HL-60 (cell line): ENCODE measurements around the gene IMPACT.
A peak's percentile ranks its signal among the peaks of the same experiment; 100 is the strongest.

Source experiments
- GABPA ChIP-seq: IDR thresholded peaks from 2 replicates; pipeline ENCODE4 v1.6.1; 2012; ENCODE audit warnings: low read depth
- POLR2AphosphoS5 ChIP-seq: IDR thresholded peaks from 2 replicates; pipeline ENCODE4 v1.6.1; 2012; ENCODE audit warnings: low read depth
- SPI1 ChIP-seq: IDR thresholded peaks from 2 replicates; pipeline ENCODE4 v1.6.1; 2012; ENCODE audit warnings: low read depth, mild to moderate bottlenecking, borderline replicate concordance
- TF ChIP-seq, protein P1 (sequence below): IDR thresholded peaks from one replicate; pipeline ENCODE4 v1.5.1; 2011; ENCODE audit warnings: low read length, control low read depth, inconsistent platforms; ENCODE audit not compliant: insufficient read depth
- TF ChIP-seq, protein P2 (sequence below): IDR thresholded peaks from 2 replicates; pipeline ENCODE4 v1.6.1; 2012; ENCODE audit warnings: low read depth; ENCODE audit not compliant: insufficient replicate concordance

DNA sequence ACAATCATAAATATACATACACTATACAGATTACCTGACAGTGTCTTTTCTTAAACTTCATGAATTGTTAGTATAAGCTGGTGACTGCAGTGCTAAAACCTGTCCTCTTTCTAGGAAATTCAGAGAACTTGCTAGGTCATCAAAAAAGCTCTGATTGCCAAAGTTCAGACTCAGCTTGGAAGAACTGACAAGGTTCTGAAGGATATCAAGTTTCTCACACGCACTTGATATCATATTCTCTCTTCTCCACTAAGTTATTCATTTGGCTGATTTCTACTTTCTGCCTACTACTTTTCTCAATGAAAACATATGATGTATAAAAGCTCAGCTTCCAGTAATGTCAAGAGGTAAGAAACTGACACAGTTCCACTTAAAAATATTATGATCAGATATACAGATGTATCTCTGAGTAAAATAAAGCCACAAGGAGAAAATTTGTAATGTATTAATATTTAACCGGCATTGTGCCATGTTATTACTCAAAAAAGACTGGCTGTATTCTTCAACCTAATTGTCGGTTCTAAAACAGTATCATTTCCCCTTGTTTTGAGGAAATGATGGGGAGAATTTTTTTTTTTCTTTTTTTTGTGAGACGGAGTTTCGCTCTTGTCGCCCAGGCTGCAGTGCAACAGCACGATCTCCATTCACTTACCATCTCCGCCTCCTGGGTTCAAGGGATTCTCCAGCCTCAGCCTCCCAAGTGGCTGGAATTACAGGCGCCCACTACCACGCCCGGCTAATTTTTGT is 31.2 kb upstream of the IMPACT start:
- TF ChIP-seq, protein P1, sequence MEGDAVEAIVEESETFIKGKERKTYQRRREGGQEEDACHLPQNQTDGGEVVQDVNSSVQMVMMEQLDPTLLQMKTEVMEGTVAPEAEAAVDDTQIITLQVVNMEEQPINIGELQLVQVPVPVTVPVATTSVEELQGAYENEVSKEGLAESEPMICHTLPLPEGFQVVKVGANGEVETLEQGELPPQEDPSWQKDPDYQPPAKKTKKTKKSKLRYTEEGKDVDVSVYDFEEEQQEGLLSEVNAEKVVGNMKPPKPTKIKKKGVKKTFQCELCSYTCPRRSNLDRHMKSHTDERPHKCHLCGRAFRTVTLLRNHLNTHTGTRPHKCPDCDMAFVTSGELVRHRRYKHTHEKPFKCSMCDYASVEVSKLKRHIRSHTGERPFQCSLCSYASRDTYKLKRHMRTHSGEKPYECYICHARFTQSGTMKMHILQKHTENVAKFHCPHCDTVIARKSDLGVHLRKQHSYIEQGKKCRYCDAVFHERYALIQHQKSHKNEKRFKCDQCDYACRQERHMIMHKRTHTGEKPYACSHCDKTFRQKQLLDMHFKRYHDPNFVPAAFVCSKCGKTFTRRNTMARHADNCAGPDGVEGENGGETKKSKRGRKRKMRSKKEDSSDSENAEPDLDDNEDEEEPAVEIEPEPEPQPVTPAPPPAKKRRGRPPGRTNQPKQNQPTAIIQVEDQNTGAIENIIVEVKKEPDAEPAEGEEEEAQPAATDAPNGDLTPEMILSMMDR, result no peak
- TF ChIP-seq, protein P2, sequence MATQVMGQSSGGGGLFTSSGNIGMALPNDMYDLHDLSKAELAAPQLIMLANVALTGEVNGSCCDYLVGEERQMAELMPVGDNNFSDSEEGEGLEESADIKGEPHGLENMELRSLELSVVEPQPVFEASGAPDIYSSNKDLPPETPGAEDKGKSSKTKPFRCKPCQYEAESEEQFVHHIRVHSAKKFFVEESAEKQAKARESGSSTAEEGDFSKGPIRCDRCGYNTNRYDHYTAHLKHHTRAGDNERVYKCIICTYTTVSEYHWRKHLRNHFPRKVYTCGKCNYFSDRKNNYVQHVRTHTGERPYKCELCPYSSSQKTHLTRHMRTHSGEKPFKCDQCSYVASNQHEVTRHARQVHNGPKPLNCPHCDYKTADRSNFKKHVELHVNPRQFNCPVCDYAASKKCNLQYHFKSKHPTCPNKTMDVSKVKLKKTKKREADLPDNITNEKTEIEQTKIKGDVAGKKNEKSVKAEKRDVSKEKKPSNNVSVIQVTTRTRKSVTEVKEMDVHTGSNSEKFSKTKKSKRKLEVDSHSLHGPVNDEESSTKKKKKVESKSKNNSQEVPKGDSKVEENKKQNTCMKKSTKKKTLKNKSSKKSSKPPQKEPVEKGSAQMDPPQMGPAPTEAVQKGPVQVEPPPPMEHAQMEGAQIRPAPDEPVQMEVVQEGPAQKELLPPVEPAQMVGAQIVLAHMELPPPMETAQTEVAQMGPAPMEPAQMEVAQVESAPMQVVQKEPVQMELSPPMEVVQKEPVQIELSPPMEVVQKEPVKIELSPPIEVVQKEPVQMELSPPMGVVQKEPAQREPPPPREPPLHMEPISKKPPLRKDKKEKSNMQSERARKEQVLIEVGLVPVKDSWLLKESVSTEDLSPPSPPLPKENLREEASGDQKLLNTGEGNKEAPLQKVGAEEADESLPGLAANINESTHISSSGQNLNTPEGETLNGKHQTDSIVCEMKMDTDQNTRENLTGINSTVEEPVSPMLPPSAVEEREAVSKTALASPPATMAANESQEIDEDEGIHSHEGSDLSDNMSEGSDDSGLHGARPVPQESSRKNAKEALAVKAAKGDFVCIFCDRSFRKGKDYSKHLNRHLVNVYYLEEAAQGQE, result no peak
- TF ChIP-seq POLR2AphosphoS5, result no peak
- TF ChIP-seq GABPA, result no peak
- TF ChIP-seq SPI1, result peak; percentile 65
